ENCODE results near the gene ZNF496.

DNA sequence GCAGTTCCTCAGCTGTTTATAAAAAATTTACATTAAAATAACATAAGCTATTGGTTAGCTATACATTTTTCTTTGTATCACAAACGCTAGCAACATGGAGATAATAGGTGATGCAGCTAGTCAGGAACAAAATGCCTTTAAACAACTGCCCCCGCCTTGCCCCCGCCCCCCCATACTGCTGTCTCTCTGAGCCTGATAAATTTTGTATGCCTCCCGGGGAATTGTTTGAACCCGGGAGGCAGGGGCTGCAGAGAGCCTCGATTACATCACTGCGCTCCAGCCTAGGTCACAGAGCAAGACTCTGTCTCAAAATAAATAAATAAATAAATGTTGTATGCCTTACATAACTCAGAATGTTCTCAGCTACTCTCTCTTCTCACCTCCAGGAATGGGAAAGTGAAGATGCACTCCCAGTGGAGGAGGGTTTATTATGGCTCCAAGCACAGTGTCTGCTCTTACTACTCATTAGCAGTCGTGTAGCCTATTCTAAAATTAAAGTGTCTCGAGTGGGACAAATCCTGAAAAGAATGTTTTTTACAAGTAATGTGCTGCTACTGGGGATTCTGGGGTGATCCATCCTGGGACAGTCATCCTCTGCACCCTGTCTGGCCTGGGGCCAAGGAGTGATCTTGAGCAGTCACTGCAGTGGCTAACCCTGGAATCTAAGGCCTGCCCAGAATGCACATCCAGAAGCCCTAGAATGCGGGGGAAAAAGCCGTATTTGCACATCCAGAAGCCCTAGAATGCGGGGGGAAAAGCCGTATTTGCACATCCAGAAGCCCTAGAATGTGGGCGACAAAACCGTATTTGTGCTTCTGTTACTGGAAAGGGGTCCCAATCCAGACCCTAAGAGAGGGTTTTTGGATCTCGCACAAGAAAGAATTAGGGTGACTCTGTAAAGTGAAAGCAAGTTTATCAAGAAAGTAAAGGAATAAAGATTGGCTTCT is 39.4 kb upstream of the ZNF496 start:
- TF ChIP-seq POLR2A (IDR thresholded peaks at IDR 0.05) (no peak), CTCF (IDR thresholded peaks at IDR 0.05) (no peak)
